Measurements from ENCODE around the gene CATSPERD.

CATSPERD gene

GRCh38 chr19:5804516-5805461 is 84.4 kb downstream of the CATSPERD start, which contains the start of gene NRTN:
TSS of gene NRTN (plus strand) at chr19:5805067. CDS start at chr19:5824166, 19,099 bp downstream.
- DNase-seq (ENCODE audit: low read depth): no peak

- no peak for DNase-seq (ENCODE audit: low read depth)
Observed at GRCh38 chr19:5805462-5806132, 85.2 kb downstream of the CATSPERD start.

- DNase-seq (ENCODE audit: low read depth): no peak
Observed at GRCh38 chr19:5806133-5806489, 85.7 kb downstream of the CATSPERD start.

GRCh38 chr19:5806905-5807304 is 86.5 kb downstream of the CATSPERD start:
- no peak for DNase-seq (ENCODE audit: low read depth)

GRCh38 chr19:5808120-5808816 is 87.8 kb downstream of the CATSPERD start:
- DNase-seq (ENCODE audit: low read depth): no peak

GRCh38 chr19:5809053-5809452 is 88.6 kb downstream of the CATSPERD start:
- DNase-seq (ENCODE audit: low read depth): no peak

GRCh38 chr19:5809469-5809868 is 89.0 kb downstream of the CATSPERD start:
- DNase-seq (ENCODE audit: low read depth): no peak

GRCh38 chr19:5811117-5811516 is 90.7 kb downstream of the CATSPERD start:
- DNase-seq (ENCODE audit: low read depth): no peak

GRCh38 chr19:5814123-5814851 is 93.8 kb downstream of the CATSPERD start:
- DNase-seq (ENCODE audit: low read depth): no peak

- no peak for DNase-seq (ENCODE audit: low read depth)
Observed at GRCh38 chr19:5814852-5815246, 94.4 kb downstream of the CATSPERD start.

GRCh38 chr19:5817218-5817617 is 96.8 kb downstream of the CATSPERD start:
- DNase-seq (ENCODE audit: low read depth): no peak

- no peak for DNase-seq (ENCODE audit: low read depth)
Observed at GRCh38 chr19:5818594-5818993, 98.2 kb downstream of the CATSPERD start.

GRCh38 chr19:5820785-5821184 is 100.3 kb downstream of the CATSPERD start:
- no peak for DNase-seq (ENCODE audit: low read depth)

- DNase-seq (ENCODE audit: low read depth): no peak
Observed at GRCh38 chr19:5821521-5822180, 101.2 kb downstream of the CATSPERD start.

- no peak for DNase-seq (ENCODE audit: low read depth)
Observed at GRCh38 chr19:5822181-5822844, 101.9 kb downstream of the CATSPERD start.

GRCh38 chr19:5823579-5824281 is 103.3 kb downstream of the CATSPERD start:
- DNase-seq (ENCODE audit: low read depth): no peak

- no peak for DNase-seq (ENCODE audit: low read depth)
Observed at GRCh38 chr19:5824751-5825150, 104.3 kb downstream of the CATSPERD start.

GRCh38 chr19:5825178-5825577 is 104.7 kb downstream of the CATSPERD start:
- no peak for DNase-seq (ENCODE audit: low read depth)

- no peak for DNase-seq (ENCODE audit: low read depth)
Observed at GRCh38 chr19:5826531-5827341, 106.3 kb downstream of the CATSPERD start.

Data from non-pigmented ciliary epithelial cell (primary cell).